GM23248 (cell line): ENCODE results near the gene ZNF705A.
"Not testable (repeated sequence)": the region's sequence is repeated elsewhere in the genome, so short reads cannot be mapped to it uniquely, and the experiment has no call there.

ENCODE experiments used
- EZH2 ChIP-seq: fragments of 200-600 bp; sonication (generic); IDR thresholded peaks from 2 replicates; pipeline ENCODE4 v1.6.1; 2018; ENCODE audit warnings: antibody characterized with exemption, mild to moderate bottlenecking; ENCODE audit not compliant: insufficient read depth, poor library complexity, severe bottlenecking
- EZH2phosphoT487 ChIP-seq: fragments of 200-600 bp; sonication (generic); IDR thresholded peaks from 2 replicates; pipeline ENCODE4 v1.6.1; 2018; ENCODE audit warnings: antibody characterized with exemption, moderate library complexity, mild to moderate bottlenecking, low read depth; ENCODE audit not compliant: insufficient read depth

GRCh38 chr12:8188088-8188487, 31.3 kb downstream of the ZNF705A start:
- not testable (repeated sequence) for TF ChIP-seq EZH2phosphoT487, EZH2
